ENCODE measurements around the gene PPT2.
"Not testable (repeated sequence)": the region's sequence is repeated elsewhere in the genome, so short reads cannot be mapped to it uniquely, and the experiment has no call there.

DNA sequence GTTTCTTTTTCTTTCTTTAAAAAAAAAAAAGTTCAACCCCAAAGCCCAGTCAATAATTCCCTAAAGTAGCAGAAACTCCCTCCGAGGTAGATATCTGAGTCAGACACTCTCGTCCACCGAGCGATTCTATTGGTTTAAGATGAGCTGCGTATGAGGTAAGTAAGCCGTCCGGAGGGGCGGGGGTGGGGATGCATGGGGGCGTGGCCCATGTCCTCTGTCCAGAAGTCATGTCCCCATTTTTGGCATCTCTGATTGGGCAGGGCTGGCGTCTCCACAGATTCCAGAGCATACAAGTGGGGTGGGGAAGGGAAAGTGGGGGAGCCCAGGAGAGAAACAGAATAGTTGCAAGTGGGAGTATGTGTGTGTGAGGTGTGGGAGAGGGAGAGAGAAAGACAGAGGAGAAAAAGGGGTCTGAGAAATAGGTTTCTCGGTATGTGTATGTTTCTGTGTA lies 31.8 kb downstream of the PPT2 start:
- TF ChIP-seq, protein P1, sequence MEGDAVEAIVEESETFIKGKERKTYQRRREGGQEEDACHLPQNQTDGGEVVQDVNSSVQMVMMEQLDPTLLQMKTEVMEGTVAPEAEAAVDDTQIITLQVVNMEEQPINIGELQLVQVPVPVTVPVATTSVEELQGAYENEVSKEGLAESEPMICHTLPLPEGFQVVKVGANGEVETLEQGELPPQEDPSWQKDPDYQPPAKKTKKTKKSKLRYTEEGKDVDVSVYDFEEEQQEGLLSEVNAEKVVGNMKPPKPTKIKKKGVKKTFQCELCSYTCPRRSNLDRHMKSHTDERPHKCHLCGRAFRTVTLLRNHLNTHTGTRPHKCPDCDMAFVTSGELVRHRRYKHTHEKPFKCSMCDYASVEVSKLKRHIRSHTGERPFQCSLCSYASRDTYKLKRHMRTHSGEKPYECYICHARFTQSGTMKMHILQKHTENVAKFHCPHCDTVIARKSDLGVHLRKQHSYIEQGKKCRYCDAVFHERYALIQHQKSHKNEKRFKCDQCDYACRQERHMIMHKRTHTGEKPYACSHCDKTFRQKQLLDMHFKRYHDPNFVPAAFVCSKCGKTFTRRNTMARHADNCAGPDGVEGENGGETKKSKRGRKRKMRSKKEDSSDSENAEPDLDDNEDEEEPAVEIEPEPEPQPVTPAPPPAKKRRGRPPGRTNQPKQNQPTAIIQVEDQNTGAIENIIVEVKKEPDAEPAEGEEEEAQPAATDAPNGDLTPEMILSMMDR (IDR thresholded peaks at IDR 0.05): not testable (repeated sequence)
- peak in 1 of 2 donors; percentile 69 for TF ChIP-seq POLR2A (IDR thresholded peaks at IDR 0.05)

All from thyroid gland (tissue), 4 donors.